Endodermal cell (in vitro differentiated cells): Measurements from ENCODE around the gene RAD9A. TPM values are rescaled to one million over a fixed set of nuclear protein-coding genes. Genes with fewer than 3 reads are reported as not detected.

Experiments used
- DNase-seq: peaks from one replicate; pipeline ENCODE4 v3.0.0-alpha.2; 2017
- H3K27ac ChIP-seq: 2 replicates; pipeline ENCODE4 v1.5.1; 2013; ENCODE audit warnings: mild to moderate bottlenecking, low read depth, low read length, moderate library complexity
- H3K27me3 ChIP-seq: 2 replicates; pipeline ENCODE4 v1.6.1; 2013; ENCODE audit warnings: mild to moderate bottlenecking, low read length, moderate library complexity; ENCODE audit not compliant: insufficient read depth, control insufficient read depth, poor library complexity, severe bottlenecking
- H3K36me3 ChIP-seq: 2 replicates; pipeline ENCODE4 v1.7.0; 2013; ENCODE audit warnings: mild to moderate bottlenecking, low read length, moderate library complexity; ENCODE audit not compliant: control insufficient read depth, insufficient read depth
- H3K4me1 ChIP-seq: one replicate; pipeline ENCODE4 v1.7.0; 2013; ENCODE audit warnings: low read length; ENCODE audit not compliant: control insufficient read depth, insufficient read depth
- H3K4me3 ChIP-seq: 2 replicates; pipeline ENCODE4 v1.5.1; 2013; ENCODE audit warnings: mild to moderate bottlenecking, low read length, moderate library complexity
- H3K9ac ChIP-seq: 2 replicates; pipeline ENCODE4 v1.6.1; 2013; ENCODE audit warnings: mild to moderate bottlenecking, low read length, moderate library complexity; ENCODE audit not compliant: poor library complexity, severe bottlenecking; ENCODE audit errors: extremely low read depth
- H3K9me3 ChIP-seq: 2 replicates; pipeline ENCODE4 v1.6.1; 2013; ENCODE audit warnings: mild to moderate bottlenecking, low read length, moderate library complexity; ENCODE audit not compliant: control insufficient read depth
- H3K27ac Mint-ChIP-seq: 2 replicates; pipeline ENCODE4 v1.8.0; 2020; ENCODE audit warnings: mixed read lengths
- H3K27me3 Mint-ChIP-seq: 2 replicates; pipeline ENCODE4 v1.8.0; 2021; ENCODE audit warnings: mild to moderate bottlenecking, mixed read lengths; ENCODE audit not compliant: insufficient read depth
- H3K36me3 Mint-ChIP-seq: 2 replicates; pipeline ENCODE4 v1.8.0; 2020; ENCODE audit warnings: low read depth, mixed read lengths
- H3K4me1 Mint-ChIP-seq: 2 replicates; pipeline ENCODE4 v1.8.0; 2020; ENCODE audit warnings: mixed read lengths
- H3K4me3 Mint-ChIP-seq: 2 replicates; pipeline ENCODE4 v1.8.0; 2020; ENCODE audit warnings: mild to moderate bottlenecking, moderate library complexity, mixed read lengths
- H3K9me3 Mint-ChIP-seq: 2 replicates; pipeline ENCODE4 v1.8.0; 2020; ENCODE audit warnings: mild to moderate bottlenecking, mixed read lengths
- WGBS, 2 experiments: methylation state at CpG; one replicate each; pipeline versions ENCODE4 v1.1.5 to v1.1.7; 2013; ENCODE audit warnings: missing lambda C conversion rate in 2 of 2, mixed read lengths in 1 of 2; ENCODE audit not compliant: insufficient coverage in 1 of 2, insufficient read length in 1 of 2; 5-methylcytosine and 5-hydroxymethylcytosine counted together
- total RNA-seq, 2 donors: library from RNA; stranded (reverse); fragmentation: NEBNext Ultra II Directional in 1 of 2; extraction: Animal tissue kit (Norgen Biotek cat#: 25700) in 1 of 2; gene quantifications; 2 replicates in 1 of 2; 3 replicates in 1 of 2; pipeline ENCODE4 v1.2.1, GENCODE V29; 2021
- TF ChIP-seq, protein P1 (sequence below): fragments of 200-600 bp; sonication (generic); conservative IDR thresholded peaks from 2 replicates; pipeline ENCODE4 v1.5.0; 2021; ENCODE audit warnings: antibody characterized with exemption, mild to moderate bottlenecking

Gene RAD9A
- total RNA-seq, 2 donors from 2014 or later: 28.3 to 41.4 TPM

DNA sequence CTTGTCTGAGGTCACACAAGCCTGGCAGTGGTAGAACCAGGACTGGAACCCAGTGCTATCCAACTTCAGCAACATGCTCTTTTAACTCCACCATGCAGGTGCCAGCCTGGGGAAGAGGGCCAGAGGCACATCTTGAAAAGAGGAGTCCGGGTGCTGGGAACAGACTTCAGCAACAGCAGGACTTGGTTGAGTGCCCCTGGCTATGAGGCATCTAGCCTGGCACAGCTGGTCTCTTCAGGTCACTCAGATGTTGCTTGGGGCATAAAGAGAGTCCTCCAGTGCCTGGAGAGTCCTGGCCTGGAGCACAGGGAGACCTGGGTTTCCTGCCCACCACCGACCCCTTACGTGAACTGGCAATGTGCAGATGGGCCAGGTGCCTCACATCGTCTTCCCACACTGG lies 13.2 kb upstream of the RAD9A start:
- peaks cover 57% of the 10 kb centered on the region for H3K27me3 Mint-ChIP-seq
- no peak overlapping the region for H3K4me3 Mint-ChIP-seq
- no peaks in the 10 kb centered on the region for H3K9me3 Mint-ChIP-seq
- no peak overlapping the region for H3K27ac Mint-ChIP-seq
- peaks cover 24% of the 10 kb centered on the region for H3K4me1 ChIP-seq
- no peak overlapping the region for H3K4me3 ChIP-seq
- no peak overlapping the region for H3K9ac ChIP-seq
- no peaks in the 10 kb centered on the region for H3K36me3 Mint-ChIP-seq
- peaks cover 24% of the 10 kb centered on the region for H3K4me1 Mint-ChIP-seq
- H3K36me3 ChIP-seq: no peaks in the 10 kb centered on the region
- no peak overlapping the region for H3K27ac ChIP-seq
- DNase-seq: no peak
- H3K9me3 ChIP-seq: no peaks in the 10 kb centered on the region
- 89 to 94% methylated on average over 3 to 4 of the region's 4 CpGs for WGBS, 2 experiments
- H3K27me3 ChIP-seq: no peaks in the 10 kb centered on the region
- TF ChIP-seq, protein P1, sequence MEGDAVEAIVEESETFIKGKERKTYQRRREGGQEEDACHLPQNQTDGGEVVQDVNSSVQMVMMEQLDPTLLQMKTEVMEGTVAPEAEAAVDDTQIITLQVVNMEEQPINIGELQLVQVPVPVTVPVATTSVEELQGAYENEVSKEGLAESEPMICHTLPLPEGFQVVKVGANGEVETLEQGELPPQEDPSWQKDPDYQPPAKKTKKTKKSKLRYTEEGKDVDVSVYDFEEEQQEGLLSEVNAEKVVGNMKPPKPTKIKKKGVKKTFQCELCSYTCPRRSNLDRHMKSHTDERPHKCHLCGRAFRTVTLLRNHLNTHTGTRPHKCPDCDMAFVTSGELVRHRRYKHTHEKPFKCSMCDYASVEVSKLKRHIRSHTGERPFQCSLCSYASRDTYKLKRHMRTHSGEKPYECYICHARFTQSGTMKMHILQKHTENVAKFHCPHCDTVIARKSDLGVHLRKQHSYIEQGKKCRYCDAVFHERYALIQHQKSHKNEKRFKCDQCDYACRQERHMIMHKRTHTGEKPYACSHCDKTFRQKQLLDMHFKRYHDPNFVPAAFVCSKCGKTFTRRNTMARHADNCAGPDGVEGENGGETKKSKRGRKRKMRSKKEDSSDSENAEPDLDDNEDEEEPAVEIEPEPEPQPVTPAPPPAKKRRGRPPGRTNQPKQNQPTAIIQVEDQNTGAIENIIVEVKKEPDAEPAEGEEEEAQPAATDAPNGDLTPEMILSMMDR: no peak

DNA sequence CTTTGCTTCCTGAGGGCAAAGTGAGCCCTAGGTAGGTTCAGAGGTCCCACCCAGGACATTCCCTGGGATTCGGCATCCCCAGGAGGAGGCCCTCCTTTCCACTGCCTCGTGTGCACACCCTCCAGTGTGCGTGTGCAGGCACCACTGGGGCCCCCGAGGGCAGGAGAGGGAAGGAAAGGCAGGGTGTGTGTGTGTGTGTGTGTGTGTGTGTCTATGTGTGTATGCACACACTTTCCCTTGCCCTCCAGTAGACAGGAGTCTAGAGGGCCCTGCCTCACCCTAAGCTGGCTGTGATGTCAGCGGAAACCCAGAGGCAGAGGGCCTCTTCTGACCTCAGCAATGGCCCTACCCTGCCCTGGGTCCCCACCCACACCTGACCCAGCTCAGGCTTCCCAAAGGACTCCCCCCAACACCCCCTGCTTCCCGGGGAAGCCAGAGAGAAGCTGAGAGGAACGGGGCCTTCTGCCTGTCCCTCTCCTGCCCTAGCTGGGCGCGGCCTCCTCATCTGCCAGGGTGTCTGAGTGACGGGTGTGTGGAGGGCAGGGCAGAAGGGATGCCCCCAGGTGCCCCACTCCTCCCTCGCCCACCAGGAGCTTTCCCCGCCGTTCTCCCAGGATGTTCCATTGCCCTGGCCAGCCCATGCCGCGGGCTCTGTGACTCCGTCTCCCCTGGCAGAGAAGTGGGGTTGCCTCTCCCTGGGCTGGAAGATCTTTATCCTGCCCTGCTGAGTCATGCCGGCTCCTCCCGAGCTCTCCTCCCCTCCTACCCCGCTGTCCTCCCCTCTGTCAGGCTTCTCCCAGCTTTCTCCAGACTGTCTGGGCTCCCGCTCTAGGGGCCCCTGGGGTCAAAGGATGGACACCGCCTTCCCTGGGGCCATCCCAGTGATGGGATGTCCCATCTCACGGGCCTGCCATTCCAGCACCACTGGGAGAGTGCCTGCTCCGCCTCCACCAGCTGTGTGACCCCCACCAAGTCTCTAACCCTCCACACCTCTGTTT lies 12.4 kb upstream of the RAD9A start:
- no peak overlapping the region for H3K27ac Mint-ChIP-seq
- Histone ChIP-seq H3K4me1 (peaks cover 22% of the 10 kb centered on the region), H3K36me3 (no peaks in the 10 kb centered on the region), H3K4me3 (no peak overlapping the region), H3K27me3 (no peaks in the 10 kb centered on the region), H3K9me3 (no peaks in the 10 kb centered on the region), H3K27ac (no peak overlapping the region), H3K9ac (no peak overlapping the region)
- 76 to 83% methylated on average over 12 to 23 of the region's 23 CpGs for WGBS, 2 experiments
- no peaks in the 10 kb centered on the region for H3K9me3 Mint-ChIP-seq
- TF ChIP-seq, protein P1: no peak
- no peak overlapping the region for H3K4me3 Mint-ChIP-seq
- H3K27me3 Mint-ChIP-seq: peaks cover 56% of the 10 kb centered on the region
- H3K36me3 Mint-ChIP-seq: no peaks in the 10 kb centered on the region
- DNase-seq: peak; percentile 51
- peaks cover 20% of the 10 kb centered on the region for H3K4me1 Mint-ChIP-seq

DNA sequence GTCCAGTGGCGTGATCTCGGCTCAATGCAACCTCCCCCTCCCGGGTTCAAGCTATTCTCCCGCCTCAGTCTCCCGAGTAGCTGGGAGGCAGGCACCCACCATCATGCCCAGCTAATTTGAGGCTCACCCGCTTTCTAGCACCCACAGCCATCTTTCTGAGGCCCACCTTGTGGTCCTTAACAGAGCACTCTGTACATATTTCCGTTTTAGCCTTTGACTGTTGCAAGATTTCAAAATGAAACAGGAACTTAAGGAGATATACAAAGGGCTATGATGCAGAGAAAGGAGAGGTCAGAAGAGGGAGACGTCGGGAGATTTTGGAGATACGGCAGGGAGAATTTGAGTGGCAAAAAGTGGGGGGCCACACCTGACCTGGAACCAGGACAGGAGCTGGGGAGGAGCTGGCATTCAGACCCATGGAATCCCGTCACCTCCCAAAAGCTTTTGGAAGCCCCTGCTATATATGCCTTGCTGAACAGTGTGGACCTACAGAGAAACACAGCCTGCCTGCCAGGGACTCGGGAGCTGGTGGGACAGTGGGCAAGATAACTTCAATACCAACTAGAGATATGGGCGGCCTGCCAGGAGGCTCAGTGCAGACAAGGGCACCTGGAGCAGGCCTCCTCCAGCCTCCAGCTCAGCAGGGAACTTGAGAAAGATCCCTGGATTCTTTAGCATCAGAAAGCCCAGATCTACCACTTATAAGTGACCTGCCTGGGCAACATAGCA lies 10.4 kb upstream of the RAD9A start:
- Mint-ChIP-seq H3K4me3 (no peak overlapping the region), H3K4me1 (peaks cover 7% of the 10 kb centered on the region), H3K27me3 (peaks cover 55% of the 10 kb centered on the region), H3K36me3 (no peaks in the 10 kb centered on the region), H3K27ac (no peak overlapping the region), H3K9me3 (no peaks in the 10 kb centered on the region)
- Histone ChIP-seq H3K4me3 (no peak overlapping the region), H3K36me3 (no peaks in the 10 kb centered on the region), H3K4me1 (peaks cover 6% of the 10 kb centered on the region), H3K27me3 (peaks cover 9% of the 10 kb centered on the region), H3K9ac (no peak overlapping the region), H3K9me3 (no peaks in the 10 kb centered on the region), H3K27ac (no peak overlapping the region)
- no peak for DNase-seq
- TF ChIP-seq, protein P1: no peak
- WGBS, 2 experiments: 93 to 97% methylated on average over 10 to 13 of the region's 13 CpGs
